Activated T-helper 1 cell treated with anti-CD3 and anti-CD28 coated beads, Interleukin-2, amount 50 U/mL, for 16 hours (primary cell): ENCODE data around the gene SLC25A26.

Experiments
- DNase-seq, 2 donors: peaks; one replicate each; pipeline ENCODE4 v3.0.0-alpha.2; 2020; ENCODE audit warnings: low read depth in 1 of 2, low spot score in 1 of 2

The SLC25A26 gene

GRCh38 chr3:66220602-66221377 is at the start of gene SLC25A26:
Gene SLC25A26 (plus strand): TSS chr3:66221001. CDS start chr3:66221095, 94 bp downstream.
- peak; percentile 94 to 95 for DNase-seq

- no peak for DNase-seq
Measured at GRCh38 chr3:66172394-66172793, 48.4 kb upstream of the SLC25A26 start.

- no peak for DNase-seq
Measured at GRCh38 chr3:66177026-66177425, 43.8 kb upstream of the SLC25A26 start.

- no peak for DNase-seq
Measured at GRCh38 chr3:66178206-66178605, 42.6 kb upstream of the SLC25A26 start.

- DNase-seq = no peak
Measured at GRCh38 chr3:66179793-66180192, 41.0 kb upstream of the SLC25A26 start.

- DNase-seq = no peak
Measured at GRCh38 chr3:66181764-66182163, 39.0 kb upstream of the SLC25A26 start.

GRCh38 chr3:66182246-66182645 is 38.6 kb upstream of the SLC25A26 start:
- DNase-seq = no peak

- DNase-seq = no peak
Measured at GRCh38 chr3:66186545-66186944, 34.3 kb upstream of the SLC25A26 start.

- no peak for DNase-seq
Measured at GRCh38 chr3:66195347-66195783, 25.4 kb upstream of the SLC25A26 start.

GRCh38 chr3:66196633-66197032 is 24.2 kb upstream of the SLC25A26 start:
- no peak for DNase-seq

- DNase-seq = no peak
Measured at GRCh38 chr3:66198437-66199088, 22.2 kb upstream of the SLC25A26 start.

GRCh38 chr3:66199089-66199473 is 21.7 kb upstream of the SLC25A26 start:
- DNase-seq = no peak

GRCh38 chr3:66200147-66200546 is 20.7 kb upstream of the SLC25A26 start:
- DNase-seq = no peak

- no peak for DNase-seq
Measured at GRCh38 chr3:66200786-66201185, 20.0 kb upstream of the SLC25A26 start.

GRCh38 chr3:66203275-66203674 is 17.5 kb upstream of the SLC25A26 start:
- DNase-seq = no peak

GRCh38 chr3:66206806-66207205 is 14.0 kb upstream of the SLC25A26 start:
- no peak for DNase-seq

- no peak for DNase-seq
Measured at GRCh38 chr3:66208189-66208588, 12.6 kb upstream of the SLC25A26 start.

- DNase-seq = no peak
Measured at GRCh38 chr3:66210687-66211295, 10.0 kb upstream of the SLC25A26 start.

GRCh38 chr3:66211779-66212178 is 9.0 kb upstream of the SLC25A26 start:
- no peak for DNase-seq

GRCh38 chr3:66215106-66215505 is 5.7 kb upstream of the SLC25A26 start:
- no peak for DNase-seq

GRCh38 chr3:66220066-66220465 is 735 bp upstream of the SLC25A26 start:
- DNase-seq = no peak

- no peak for DNase-seq
Measured at GRCh38 chr3:66224220-66224619, 3.4 kb downstream of the SLC25A26 start.
